GM19239 (cell line): ENCODE data around the gene TMEM121B.

Source experiments
- DNase-seq: peaks from one replicate; pipeline ENCODE4 v3.0.0; 2011; ENCODE audit warnings: low spot score; ENCODE audit not compliant: insufficient read length
- FAIRE-seq: peaks from 2 replicates; lab custom pipeline; 2011; peaks lifted over from hg19 to GRCh38; lab: Jason Lieb, UNC

The TMEM121B gene

GRCh38 chr22:17140022-17140421, 18.9 kb upstream of the TMEM121B start:
- FAIRE-seq: no peak
- DNase-seq: no peak

GRCh38 chr22:17138513-17138912, 17.4 kb upstream of the TMEM121B start:
- FAIRE-seq (no peak), DNase-seq (no peak)

GRCh38 chr22:17137861-17138425, 16.8 kb upstream of the TMEM121B start:
- DNase-seq (no peak), FAIRE-seq (no peak)

GRCh38 chr22:17137170-17137569, 16.0 kb upstream of the TMEM121B start:
- DNase-seq (no peak), FAIRE-seq (no peak)

- no peak for FAIRE-seq
- DNase-seq: no peak
These were observed 14.1 kb upstream of the TMEM121B start for GRCh38 chr22:17135153-17135760.

- FAIRE-seq: no peak
- no peak for DNase-seq
These were observed 12.0 kb upstream of the TMEM121B start for GRCh38 chr22:17133137-17133536.

GRCh38 chr22:17132112-17132511, 11.0 kb upstream of the TMEM121B start:
- DNase-seq: no peak

GRCh38 chr22:17131686-17132085, 10.5 kb upstream of the TMEM121B start:
- FAIRE-seq: no peak
- DNase-seq: no peak

More at GRCh38 chr22:17132112-17132511, 11.0 kb upstream of the TMEM121B start:
- no peak for FAIRE-seq

- DNase-seq: no peak
- no peak for FAIRE-seq
These were observed 9.0 kb upstream of the TMEM121B start for GRCh38 chr22:17130199-17130598.

GRCh38 chr22:17120711-17121232, 388 bp downstream of the TMEM121B start:
- no peak for FAIRE-seq
- no peak for DNase-seq

- no peak for FAIRE-seq
These were observed 879 bp downstream of the TMEM121B start for GRCh38 chr22:17120281-17120680.

GRCh38 chr22:17119481-17120202, 1.5 kb downstream of the TMEM121B start:
- FAIRE-seq (no peak), DNase-seq (no peak)

More at GRCh38 chr22:17120281-17120680, 879 bp downstream of the TMEM121B start:
- no peak for DNase-seq

- FAIRE-seq: no peak
- no peak for DNase-seq
These were observed 2.8 kb downstream of the TMEM121B start for GRCh38 chr22:17118342-17118741.

GRCh38 chr22:17117890-17118289, 3.3 kb downstream of the TMEM121B start:
- peak; percentile 52 for FAIRE-seq
- no peak for DNase-seq

- DNase-seq: no peak
- FAIRE-seq: no peak
These were observed 3.8 kb downstream of the TMEM121B start for GRCh38 chr22:17117400-17117799.

- DNase-seq (no peak), FAIRE-seq (no peak)
These were observed 4.4 kb downstream of the TMEM121B start for GRCh38 chr22:17116572-17117330.

- no peak for DNase-seq
These were observed 5.1 kb downstream of the TMEM121B start for GRCh38 chr22:17115945-17116565.

GRCh38 chr22:17115236-17115635, 5.9 kb downstream of the TMEM121B start:
- FAIRE-seq (no peak), DNase-seq (no peak)

More at GRCh38 chr22:17115945-17116565, 5.1 kb downstream of the TMEM121B start:
- no peak for FAIRE-seq

GRCh38 chr22:17114898-17115235, 6.3 kb downstream of the TMEM121B start:
- DNase-seq (no peak), FAIRE-seq (no peak)
